ENCODE measurements around the gene SEMA3G. TPM values are rescaled to one million over a fixed set of nuclear protein-coding genes. Genes with fewer than 3 reads are reported as not detected.

Gene SEMA3G
- polyA plus RNA-seq, 1 experiment, result not detected

DNA sequence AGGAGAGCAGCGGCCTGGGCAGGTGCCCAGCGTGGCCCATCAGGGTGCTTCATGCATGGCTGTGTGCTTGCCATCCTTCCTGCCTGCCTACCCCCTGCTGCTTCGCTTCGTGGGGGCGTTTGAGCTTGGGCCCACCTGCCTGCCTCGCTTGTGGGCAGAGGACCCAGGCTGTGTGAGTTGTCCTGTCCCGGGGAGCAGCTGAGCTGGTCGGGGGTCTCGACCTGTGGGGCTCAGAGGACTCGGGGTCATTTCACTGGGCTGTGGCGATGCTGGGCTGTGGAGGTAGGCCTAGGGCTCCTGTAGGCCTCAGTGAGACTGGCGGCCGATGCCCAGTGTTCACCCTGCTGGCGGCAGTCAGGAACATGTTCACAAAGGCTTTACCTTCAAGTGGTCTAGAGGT is 38.2 kb upstream of the SEMA3G start:
- CTCF ChIA-PET, result interaction anchor here (0.7 to 3.1 kb wide), 6 partner anchors 8 to 21 kb away, joined by 3 to 11 read pairs (median 4); no protein-coding TSS in a partner anchor
- DNase-seq (ENCODE audit: low read depth), result no peak
- H3K36me3 ChIP-seq (ENCODE audit: control insufficient read depth, insufficient read depth, low read length), result peaks cover 72% of the 10 kb centered on the region
- no peaks in the 10 kb centered on the region for H3K27me3 ChIP-seq (ENCODE audit: control insufficient read depth, insufficient read depth, low read length)
- TF ChIP-seq CTCF (IDR thresholded peaks at IDR 0.05; ENCODE audit: insufficient read depth, low read depth, low read length), result no peak
- H3K4me3 ChIP-seq (ENCODE audit: low read depth, low read length), result no peak overlapping the region
- POLR2A ChIA-PET, result no interaction called here

DNA sequence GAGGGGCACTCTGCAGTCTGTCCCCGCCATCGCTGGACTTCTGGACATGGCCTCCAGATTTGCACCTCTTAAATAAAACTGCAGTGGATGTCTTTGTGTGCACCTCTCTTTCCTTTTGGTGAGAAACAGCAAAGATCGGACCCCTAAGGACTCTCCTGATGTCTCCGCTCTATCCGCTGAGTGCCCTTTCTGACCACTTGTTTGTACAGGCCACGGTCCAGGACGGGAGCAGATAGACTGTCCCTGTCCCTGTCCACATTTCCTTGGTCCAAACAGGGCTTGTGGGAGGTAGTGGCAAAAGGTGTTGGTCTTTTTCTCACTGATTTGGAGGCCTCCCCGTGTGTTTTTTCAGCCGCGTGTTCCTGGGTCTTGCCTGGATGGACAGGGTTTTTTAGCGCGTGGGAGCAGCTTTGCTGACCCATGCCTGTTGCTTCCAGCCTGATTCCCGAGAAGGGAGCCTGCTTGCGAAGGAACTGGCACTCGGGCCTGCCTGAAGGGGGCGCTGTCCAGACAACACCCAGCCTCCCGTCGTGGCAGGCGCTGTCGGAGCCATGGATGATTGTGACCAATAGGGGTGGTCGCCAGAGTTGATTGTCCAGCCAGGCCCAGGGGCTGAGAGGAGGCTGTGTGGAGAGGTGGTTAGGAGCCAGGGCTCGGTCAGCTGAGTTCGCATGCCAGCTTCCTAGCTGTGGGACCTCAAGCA is 37.1 kb upstream of the SEMA3G start:
- CTCF ChIA-PET, result interaction anchor here (0.7 to 3.1 kb wide), 6 partner anchors 9 to 195 kb away, joined by 3 to 11 read pairs (median 4); no protein-coding TSS in a partner anchor
- peaks cover 72% of the 10 kb centered on the region for H3K36me3 ChIP-seq (ENCODE audit: control insufficient read depth, insufficient read depth, low read length)
- TF ChIP-seq CTCF (IDR thresholded peaks at IDR 0.05; ENCODE audit: insufficient read depth, low read depth, low read length), result peak; percentile 62

GRCh38 chr3:52480768-52481715 is 36.1 kb upstream of the SEMA3G start:
- Histone ChIP-seq H3K36me3 (ENCODE audit: control insufficient read depth, insufficient read depth, low read length) (peaks cover 70% of the 10 kb centered on the region), H3K27me3 (ENCODE audit: control insufficient read depth, insufficient read depth, low read length) (no peaks in the 10 kb centered on the region), H3K4me3 (ENCODE audit: low read depth, low read length) (no peak overlapping the region)
- CTCF ChIA-PET, result interaction anchor here (1.0 to 3.1 kb wide), 2 partner anchors 9 kb away, joined by 4 to 11 read pairs; no protein-coding TSS in a partner anchor
- no peak for DNase-seq (ENCODE audit: low read depth)
- POLR2A ChIA-PET, result no interaction called here
- no peak for TF ChIP-seq CTCF (IDR thresholded peaks at IDR 0.05; ENCODE audit: insufficient read depth, low read depth, low read length)

More for the DNA sequence above, 37.1 kb upstream of the SEMA3G start:
- POLR2A ChIA-PET, result no interaction called here
- Histone ChIP-seq H3K27me3 (ENCODE audit: control insufficient read depth, insufficient read depth, low read length) (no peaks in the 10 kb centered on the region), H3K4me3 (ENCODE audit: low read depth, low read length) (no peak overlapping the region)
- no peak for DNase-seq (ENCODE audit: low read depth)

DNA sequence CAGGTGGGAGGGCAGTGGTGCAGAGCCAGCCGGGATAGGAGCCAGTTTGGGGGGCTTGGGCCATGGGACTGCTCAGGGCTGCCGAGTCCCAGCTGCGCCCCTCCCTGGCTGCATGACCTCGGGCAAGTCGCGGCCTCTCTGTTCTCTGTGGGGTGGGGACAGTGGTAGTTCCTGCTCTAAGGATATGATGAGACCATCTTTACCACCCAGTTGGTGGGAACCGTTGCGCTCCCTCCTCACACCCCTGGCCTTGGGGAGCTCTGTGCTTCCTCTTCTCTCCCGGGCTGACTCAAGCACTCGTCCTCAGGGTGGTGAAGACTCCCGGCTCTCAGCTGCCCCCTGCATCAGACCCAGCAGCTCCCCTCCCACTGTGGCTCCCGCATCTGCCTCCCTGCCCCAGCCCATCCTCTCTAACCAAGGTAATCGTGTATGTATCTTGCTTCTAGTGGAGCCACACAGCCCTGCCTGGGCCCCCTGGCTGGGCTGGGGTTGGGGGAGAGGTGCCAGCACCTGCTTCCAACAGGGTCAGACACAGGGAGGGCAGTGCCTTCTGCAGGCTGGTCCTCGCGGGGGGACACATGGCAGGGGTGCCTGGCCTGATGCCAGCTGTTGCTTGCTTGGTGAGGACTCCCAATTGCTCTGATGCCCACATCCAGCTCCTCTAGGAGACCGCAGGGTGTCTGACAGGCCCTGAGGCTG is 35.1 kb upstream of the SEMA3G start:
- Histone ChIP-seq H3K36me3 (ENCODE audit: control insufficient read depth, insufficient read depth, low read length) (peaks cover 65% of the 10 kb centered on the region), H3K27me3 (ENCODE audit: control insufficient read depth, insufficient read depth, low read length) (no peaks in the 10 kb centered on the region), H3K4me3 (ENCODE audit: low read depth, low read length) (no peak overlapping the region)
- ChIA-PET POLR2A (no interaction called here), CTCF (interaction anchor here (0.7 to 1.0 kb wide), 2 partner anchors 8 to 57 kb away, joined by 3 to 4 read pairs; no protein-coding TSS in a partner anchor)
- TF ChIP-seq CTCF (IDR thresholded peaks at IDR 0.05; ENCODE audit: insufficient read depth, low read depth, low read length), result no peak
- no peak for DNase-seq (ENCODE audit: low read depth)

Measured in BJ (cell line).